Kidney (tissue), 14 donors: ENCODE measurements around the gene ANO6. TPM values are rescaled to one million over a fixed set of nuclear protein-coding genes. Genes with fewer than 3 reads are reported as not detected.

ENCODE experiments used
- DNase-seq, 5 donors: peaks; one replicate each; pipeline ENCODE4 v3.0.0-alpha.2; 2013 to 2020
- FAIRE-seq: peaks from 2 replicates; lab custom pipeline; 2012; peaks lifted over from hg19 to GRCh38; lab: Jason Lieb, UNC
- H3K27ac ChIP-seq, 2 donors: one replicate each; pipeline ENCODE4 v1.7.0; 2013; ENCODE audit warnings: low read depth in 2 of 2, low read length in 2 of 2, inconsistent platforms in 1 of 2
- H3K27me3 ChIP-seq: one replicate; pipeline ENCODE4 v1.7.1; 2013; ENCODE audit warnings: low read length, inconsistent platforms; ENCODE audit not compliant: control insufficient read depth, insufficient read depth
- H3K36me3 ChIP-seq, 3 donors: one replicate each; pipeline versions ENCODE4 v1.7.0 to v1.7.1; 2013; ENCODE audit warnings: low read length in 3 of 3, control low read depth in 1 of 3, inconsistent platforms in 1 of 3; ENCODE audit not compliant: insufficient read depth in 3 of 3, control insufficient read depth in 2 of 3
- H3K4me1 ChIP-seq, 3 donors: one replicate each; pipeline versions ENCODE4 v1.7.0 to v1.7.1; 2013; ENCODE audit warnings: low read length in 3 of 3, inconsistent platforms in 1 of 3, low read depth in 1 of 3; ENCODE audit not compliant: control insufficient read depth in 2 of 3, insufficient read depth in 2 of 3
- H3K4me3 ChIP-seq, 3 donors: one replicate each; pipeline versions ENCODE4 v1.7.0 to v1.8.1; 2013; ENCODE audit warnings: low read length in 3 of 3, control low read depth in 1 of 3, inconsistent platforms in 1 of 3
- H3K9ac ChIP-seq, 3 donors: one replicate each; pipeline versions ENCODE4 v1.7.0 to v1.7.1; 2013; ENCODE audit warnings: low read length in 3 of 3, control low read depth in 1 of 3, inconsistent platforms in 1 of 3
- H3K9me3 ChIP-seq, 3 donors: one replicate each; pipeline versions ENCODE4 v1.7.0 to v1.7.1; 2013; ENCODE audit warnings: low read length in 3 of 3, control low read depth in 1 of 3, inconsistent platforms in 1 of 3; ENCODE audit not compliant: control insufficient read depth in 2 of 3, insufficient read depth in 1 of 3
- CTCF ChIP-seq: IDR thresholded peaks from 3 replicates; pipeline ENCODE4 v1.5.1; 2012; ENCODE audit warnings: mild to moderate bottlenecking, moderate library complexity, borderline replicate concordance; ENCODE audit not compliant: insufficient read depth; ENCODE audit errors: extremely low read depth
- intact Hi-C: fragments of 100-400 bp; cut with DNase I; formaldehyde crosslinking; loops from one replicate; pipeline ENCODE4 v1.11.1; 2022
- polyA plus RNA-seq: library from polyadenylated mRNA; stranded (reverse); fragments of 350-450 nt; fragmentation: Illumina TruSeq; extraction: RNeasy Lipid Tissue Mini Kit (QIAGEN cat#74804); gene quantifications from one replicate; pipeline ENCODE4 v1.2.3, GENCODE V29; 2014; ENCODE audit warnings: low read depth, low replicate concordance; ENCODE audit not compliant: insufficient read depth
- total RNA-seq: library from RNA; stranded (reverse); fragmentation: NEBNext Ultra II Directional; extraction: Animal tissue kit (Norgen Biotek cat#: 25700); gene quantifications from one replicate; pipeline ENCODE4 v1.2.1, GENCODE V29; 2021
- donor health status: control.
- donor health status: control.
- donor health status: control.
- donor health status: control.
- donor health status: control.
- donor health status: DM: yes; HTN: yes; CAD: no.
- donor health status: Normal renal cell carcinoma (clear cell type).

The ANO6 gene
- total and polyA plus RNA-seq, 2 donors from 2014 or later: 17.2 to 46.3 TPM

- Histone ChIP-seq H3K9me3 (no peaks in the 10 kb centered on the region), H3K9ac (peak overlapping the region in 2 of 3 donors; percentile 30 to 43), H3K27ac (peak overlapping the region; percentile 53 to 76), H3K4me3 (peak overlapping the region in 2 of 3 donors; percentile 44 to 51), H3K36me3 (no peaks in the 10 kb centered on the region), H3K4me1 (peaks cover 3 to 13% (median 9%) of the 10 kb centered on the region in 3 donors), H3K27me3 (no peaks in the 10 kb centered on the region)
- intact Hi-C loops: no loop called here
- peak; percentile 35 for FAIRE-seq
- peak; percentile 41 for TF ChIP-seq CTCF
- peak; percentile 90 to 98 (median 94) for DNase-seq
Measured at GRCh38 chr12:45268672-45269411, 52.9 kb downstream of the ANO6 start.

GRCh38 chr12:45269412-45269751, 53.5 kb downstream of the ANO6 start:
- DNase-seq (no peak), FAIRE-seq (no peak)
- H3K27ac ChIP-seq: peak overlapping the region; percentile 53 to 76
- intact Hi-C loops: no loop called here
- TF ChIP-seq CTCF: no peak
- H3K27me3 ChIP-seq: no peaks in the 10 kb centered on the region
- no peaks in the 10 kb centered on the region for H3K9me3 ChIP-seq
- H3K4me3 ChIP-seq: peak overlapping the region in 1 of 3 donors; percentile 51
- H3K9ac ChIP-seq: peak overlapping the region in 1 of 3 donors; percentile 30
- no peaks in the 10 kb centered on the region for H3K36me3 ChIP-seq
- peaks cover 3 to 13% (median 9%) of the 10 kb centered on the region in 3 donors for H3K4me1 ChIP-seq

GRCh38 chr12:45270951-45271350, 55.1 kb downstream of the ANO6 start:
- intact Hi-C loops: no loop called here
- Histone ChIP-seq H3K4me1 (peaks cover 3 to 13% (median 9%) of the 10 kb centered on the region in 3 donors), H3K27me3 (no peaks in the 10 kb centered on the region), H3K9ac (no peak overlapping the region), H3K36me3 (peaks cover 0 to under 1% (median 0%) of the 10 kb centered on the region in 3 donors), H3K27ac (no peak overlapping the region), H3K4me3 (no peak overlapping the region), H3K9me3 (no peaks in the 10 kb centered on the region)
- no peak for FAIRE-seq
- DNase-seq: no peak
- no peak for TF ChIP-seq CTCF
